ENCODE data around the gene SNRNP27.
"Not testable (repeated sequence)": the region's sequence is repeated elsewhere in the genome, so short reads cannot be mapped to it uniquely, and the experiment has no call there.

SNRNP27 gene

GRCh38 chr2:69848186-69848790, 45.5 kb upstream of the SNRNP27 start:
- TF ChIP-seq CTCF (IDR thresholded peaks at IDR 0.05; ENCODE audit: unreplicated experiment in 3 of 3), result no peak
- Mint-ChIP-seq H3K27ac (peak overlapping the region in 1 of 3 experiments; percentile 42), H3K4me1 (no peaks in the 10 kb centered on the region), H3K9me3 (no peaks in the 10 kb centered on the region), H3K36me3 (ENCODE audit: low read depth) (peaks cover 47% of the 10 kb centered on the region), H3K27me3 (ENCODE audit: low read depth) (no peaks in the 10 kb centered on the region), H3K4me3 (no peak overlapping the region)

DNA sequence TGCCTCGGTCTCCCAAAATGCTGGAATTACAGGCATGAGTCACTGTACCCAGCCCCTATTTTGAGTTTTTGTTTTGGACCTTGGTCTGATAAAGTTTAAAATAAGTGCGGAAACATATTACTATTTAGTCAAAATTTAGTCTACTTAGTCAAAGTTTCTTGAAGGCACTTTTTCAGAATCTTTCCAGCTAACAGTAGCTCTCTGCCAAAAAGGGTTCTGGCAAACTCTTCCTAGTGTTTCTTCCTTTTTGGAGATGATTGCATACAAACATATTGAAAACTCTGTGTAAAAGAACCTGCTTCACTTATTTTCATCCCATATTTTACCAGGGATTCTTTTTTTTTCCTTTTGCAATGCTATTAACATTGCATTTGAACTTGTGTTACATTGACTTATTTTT, 35.5 kb upstream of the SNRNP27 start:
- TF ChIP-seq CTCF (IDR thresholded peaks at IDR 0.05; ENCODE audit: unreplicated experiment in 3 of 3), result no peak
- Mint-ChIP-seq H3K27me3 (ENCODE audit: low read depth) (no peaks in the 10 kb centered on the region), H3K4me1 (no peaks in the 10 kb centered on the region), H3K36me3 (ENCODE audit: low read depth) (peaks cover 4% of the 10 kb centered on the region), H3K9me3 (no peaks in the 10 kb centered on the region), H3K4me3 (no peak overlapping the region), H3K27ac (no peak overlapping the region)

- Mint-ChIP-seq H3K4me3 (no peak overlapping the region), H3K9me3 (no peaks in the 10 kb centered on the region), H3K36me3 (ENCODE audit: low read depth) (peaks cover 27% of the 10 kb centered on the region), H3K4me1 (no peaks in the 10 kb centered on the region), H3K27me3 (ENCODE audit: low read depth) (no peaks in the 10 kb centered on the region), H3K27ac (peak overlapping the region in 1 of 3 experiments; percentile 58)
- TF ChIP-seq CTCF (IDR thresholded peaks at IDR 0.05; ENCODE audit: unreplicated experiment in 3 of 3), result no peak
Observed at GRCh38 chr2:69863298-69863697, 30.5 kb upstream of the SNRNP27 start.

DNA sequence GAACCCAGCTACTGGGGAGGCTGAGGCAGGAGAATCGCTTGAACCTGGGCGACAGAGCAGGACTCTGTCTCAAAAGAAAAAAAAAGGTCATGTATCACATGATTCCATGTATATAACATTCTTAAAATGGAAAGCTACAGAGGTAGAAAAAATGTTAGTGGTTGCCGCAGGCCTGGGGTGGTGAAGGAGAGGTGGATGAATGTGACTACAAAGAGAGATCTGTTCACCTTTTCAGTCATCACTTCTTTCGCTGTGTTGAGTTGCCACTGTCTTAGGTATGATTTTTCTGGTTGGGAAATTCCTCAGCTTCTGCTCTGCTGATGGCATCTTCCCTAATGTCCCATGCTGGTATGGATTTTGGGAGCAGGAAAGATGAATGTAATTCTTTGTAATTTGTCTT, 5.3 kb upstream of the SNRNP27 start:
- no peak overlapping the region for H3K27ac Mint-ChIP-seq
- no peaks in the 10 kb centered on the region for H3K9me3 Mint-ChIP-seq
- H3K27me3 Mint-ChIP-seq (ENCODE audit: low read depth), result no peaks in the 10 kb centered on the region
- no peak overlapping the region for H3K4me3 Mint-ChIP-seq
- H3K4me1 Mint-ChIP-seq, result peaks cover 2% of the 10 kb centered on the region
- H3K36me3 Mint-ChIP-seq (ENCODE audit: low read depth), result no peaks in the 10 kb centered on the region
- no peak for TF ChIP-seq CTCF (IDR thresholded peaks at IDR 0.05; ENCODE audit: unreplicated experiment in 3 of 3)

GRCh38 chr2:69889302-69889701, 4.5 kb upstream of the SNRNP27 start:
- H3K27ac Mint-ChIP-seq, result no peak overlapping the region
- no peak for TF ChIP-seq CTCF (IDR thresholded peaks at IDR 0.05; ENCODE audit: unreplicated experiment in 3 of 3)
- H3K4me1 Mint-ChIP-seq, result peaks cover 9% of the 10 kb centered on the region

GRCh38 chr2:69890881-69891280, 2.9 kb upstream of the SNRNP27 start:
- Mint-ChIP-seq H3K9me3 (no peaks in the 10 kb centered on the region), H3K4me1 (peaks cover 9% of the 10 kb centered on the region), H3K36me3 (ENCODE audit: low read depth) (peaks cover 9% of the 10 kb centered on the region), H3K27me3 (ENCODE audit: low read depth) (no peaks in the 10 kb centered on the region), H3K27ac (no peak overlapping the region), H3K4me3 (no peak overlapping the region)
- no peak for TF ChIP-seq CTCF (IDR thresholded peaks at IDR 0.05; ENCODE audit: unreplicated experiment in 3 of 3)

More at GRCh38 chr2:69889302-69889701, 4.5 kb upstream of the SNRNP27 start:
- H3K4me3 Mint-ChIP-seq, result no peak overlapping the region
- peaks cover 3% of the 10 kb centered on the region for H3K36me3 Mint-ChIP-seq (ENCODE audit: low read depth)
- H3K9me3 Mint-ChIP-seq, result no peaks in the 10 kb centered on the region
- H3K27me3 Mint-ChIP-seq (ENCODE audit: low read depth), result no peaks in the 10 kb centered on the region

GRCh38 chr2:69892838-69893424, 825 bp upstream of the SNRNP27 start:
- peak overlapping the region; percentile 96 to 99 (median 99) for H3K27ac Mint-ChIP-seq
- not testable (repeated sequence) for H3K4me1 Mint-ChIP-seq; H3K27me3 Mint-ChIP-seq (ENCODE audit: low read depth); H3K9me3 Mint-ChIP-seq
- peaks cover 23% of the 10 kb centered on the region for H3K36me3 Mint-ChIP-seq (ENCODE audit: low read depth)
- H3K4me3 Mint-ChIP-seq, result peak overlapping the region; percentile 100

DNA sequence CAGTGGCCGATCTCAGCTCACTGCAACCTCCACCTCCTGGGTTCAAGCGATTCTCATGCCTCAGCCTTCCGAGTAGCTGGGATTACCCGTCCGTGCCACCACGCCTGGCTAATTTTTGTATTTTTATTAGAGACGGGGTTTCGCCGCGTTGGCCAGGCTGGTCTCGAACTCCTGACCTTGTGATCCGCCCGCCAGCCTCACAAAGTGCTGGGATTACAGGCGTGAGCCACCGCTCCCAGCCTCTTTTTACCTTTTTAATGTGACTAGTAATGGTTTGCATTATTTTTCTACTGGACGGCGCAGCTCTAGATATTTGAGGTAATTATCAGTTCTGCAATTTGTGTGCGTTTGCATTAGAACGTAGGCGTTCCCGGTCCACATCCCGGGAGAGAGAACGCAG, 981 bp downstream of the SNRNP27 start:
- not testable (repeated sequence) for H3K9me3 Mint-ChIP-seq; H3K27me3 Mint-ChIP-seq (ENCODE audit: low read depth); H3K4me1 Mint-ChIP-seq
- H3K27ac Mint-ChIP-seq, result peak overlapping the region in 1 of 3 experiments; percentile 96
- H3K4me3 Mint-ChIP-seq, result peak overlapping the region; percentile 100
- peaks cover 33% of the 10 kb centered on the region for H3K36me3 Mint-ChIP-seq (ENCODE audit: low read depth)
